Gastrocnemius medialis (tissue), 4 donors: ENCODE data around the gene TCFL5. TPM values are rescaled to one million over a fixed set of nuclear protein-coding genes. Genes with fewer than 3 reads are reported as not detected.

Experiments used
- ATAC-seq, 2 donors: fragments of 150-250 bp; one replicate each; pipeline ENCODE4 v1.9.1; 2016
- DNase-seq, 2 donors: peaks; one replicate each; pipeline ENCODE4 v3.0.0-alpha.2; 2019
- H3K27ac ChIP-seq, 4 donors: fragments of 200-600 bp; sonication (generic); 1 replicate in 1 of 4; 2 replicates in 3 of 4; pipeline ENCODE4 v1.5.1; 2016 to 2018; ENCODE audit warnings: mild to moderate bottlenecking in 2 of 4, moderate library complexity in 1 of 4
- H3K27me3 ChIP-seq, 3 donors: fragments of 200-600 bp; sonication (generic) in 2 of 3; 1 replicate in 1 of 3; 2 replicates in 2 of 3; pipeline versions ENCODE4 v1.5.1 to v1.6.0; 2016 to 2019; ENCODE audit warnings: mild to moderate bottlenecking in 1 of 3, moderate library complexity in 1 of 3
- H3K36me3 ChIP-seq, 2 donors: fragments of 200-600 bp; sonication (generic) in 1 of 2; one replicate each; pipeline ENCODE4 v1.5.1; 2017 to 2018
- H3K4me1 ChIP-seq, 2 donors: fragments of 200-600 bp; sonication (generic) in 1 of 2; one replicate each; pipeline ENCODE4 v1.5.1; 2016 to 2017; ENCODE audit warnings: mild to moderate bottlenecking in 2 of 2
- H3K4me3 ChIP-seq, 4 donors: fragments of 200-600 bp; sonication (generic) in 3 of 4; 1 replicate in 1 of 4; 2 replicates in 3 of 4; pipeline ENCODE4 v1.5.1; 2016 to 2019; ENCODE audit warnings: mild to moderate bottlenecking in 2 of 4
- H3K9me3 ChIP-seq, 3 donors: fragments of 200-600 bp; sonication (generic) in 2 of 3; 1 replicate in 1 of 3; 2 replicates in 2 of 3; pipeline ENCODE4 v1.5.1; 2016 to 2019
- CTCF ChIP-seq, 5 experiments: fragments of 450-650 bp in 3 of 5; fragments of 200-600 bp in 2 of 5; sonication (generic) in 2 of 5; IDR thresholded peaks in 4 of 5; conservative IDR thresholded peaks in 1 of 5; 1 replicate in 4 of 5; 2 replicates in 1 of 5; pipeline ENCODE4 v1.5.1; 2016 to 2019; ENCODE audit warnings: antibody characterized with exemption in 5 of 5, mild to moderate bottlenecking in 3 of 5, moderate library complexity in 3 of 5
- POLR2A ChIP-seq, 2 donors: fragments of 450-650 bp; IDR thresholded peaks; one replicate each; pipeline ENCODE4 v1.6.1; 2017; ENCODE audit warnings: antibody characterized with exemption in 2 of 2, mild to moderate bottlenecking in 2 of 2, moderate library complexity in 2 of 2
- in situ Hi-C, 4 donors: fragments of 200-750 bp; cut with MboI; loops; one replicate each; pipeline versions ENCODE4 v1.15.0 to v1.8.0; 2017; ENCODE audit warnings: low sequenced_read_pairs in 4 of 4
- intact Hi-C: fragments of 100-400 bp; cut with DNase I; formaldehyde crosslinking; loops from one replicate; pipeline ENCODE4 v1.15.1; 2023; ENCODE audit warnings: low total_unique reads
- total RNA-seq, 4 donors: library from RNA; depleted of rRNA; stranded (reverse); fragments of >200 nt; gene quantifications; one replicate each; pipeline versions ENCODE4 v1.1.0 to v1.2.3, GENCODE V29; 2016

The TCFL5 gene
- total RNA-seq: 1 to 10 TPM; 5.3 to 7.3 (median 6.3) TPM

- Histone ChIP-seq H3K27me3 (no peaks in the 10 kb centered on the region), H3K9me3 (no peaks in the 10 kb centered on the region), H3K4me1 (peaks cover 9% of the 10 kb centered on the region in 2 donors), H3K36me3 (peaks cover 0 to 6% of the 10 kb centered on the region in 2 donors), H3K4me3 (peak within 1 kb of the TSS; percentile 40 to 52 (median 46)), H3K27ac (peak within 1 kb of the TSS; percentile 25 to 65 (median 44))
- in situ Hi-C loops: no loop called here
- TF ChIP-seq CTCF (IDR thresholded peaks at IDR 0.05 in 4 of 5, conservative IDR thresholded peaks at IDR 0.05 in 1 of 5) (no peak), POLR2A (IDR thresholded peaks at IDR 0.05) (no peak)
- intact Hi-C loops: loop anchor here (5.0 kb wide), 1 partner anchor 355 kb away; the partner anchor contains the start of gene YTHDF1
- ATAC-seq (peak; percentile 89 to 90), DNase-seq (peak; percentile 82 to 84)
Observed at GRCh38 chr20:62861726-62862336, at the start of gene TCFL5. Gene TCFL5 (minus strand): TSS chr20:62861822. CDS start chr20:62861670, 152 bp downstream.

GRCh38 chr20:62910777-62911497 is 49.3 kb upstream of the TCFL5 start:
- in situ Hi-C loops: no loop called here

DNA sequence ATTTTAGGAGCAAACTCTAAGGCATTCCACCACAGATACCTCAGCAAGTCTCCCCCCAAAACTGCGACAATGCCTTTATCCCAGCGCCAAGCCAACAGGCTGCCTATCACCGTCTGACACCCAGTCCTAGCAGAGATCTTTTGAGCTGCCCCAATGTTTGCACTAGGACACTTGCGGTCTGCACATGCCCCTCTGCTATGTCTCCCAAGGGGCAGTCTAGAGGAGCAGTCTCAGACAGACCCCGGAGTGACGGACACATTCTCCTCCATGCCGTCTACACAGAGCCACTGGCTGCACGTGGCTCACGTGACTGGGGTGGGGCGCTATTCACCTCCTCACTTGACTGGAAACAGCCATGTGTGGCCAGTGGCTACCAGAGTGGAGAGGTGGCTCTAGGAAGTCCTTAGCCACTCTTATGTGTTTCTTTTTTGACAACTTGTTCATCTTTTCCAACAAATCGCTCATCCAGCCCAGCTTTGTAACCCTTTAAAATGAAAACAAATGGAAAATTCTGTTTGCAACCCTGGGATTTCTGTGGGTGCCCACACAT is 48.7 kb upstream of the TCFL5 start:
- Histone ChIP-seq H3K27me3 (no peaks in the 10 kb centered on the region), H3K27ac (no peak overlapping the region), H3K4me1 (peaks cover 22 to 30% of the 10 kb centered on the region in 2 donors), H3K9me3 (no peaks in the 10 kb centered on the region), H3K36me3 (peaks cover 5 to 66% of the 10 kb centered on the region in 2 donors), H3K4me3 (no peak overlapping the region)
- intact Hi-C loops: no loop called here
- DNase-seq: no peak
- no peak for TF ChIP-seq POLR2A (IDR thresholded peaks at IDR 0.05)
- TF ChIP-seq CTCF (IDR thresholded peaks at IDR 0.05 in 4 of 5, conservative IDR thresholded peaks at IDR 0.05 in 1 of 5): no peak
- ATAC-seq: no peak
- in situ Hi-C loops: no loop called here

More at GRCh38 chr20:62910777-62911497, 49.3 kb upstream of the TCFL5 start:
- ATAC-seq (no peak), DNase-seq (no peak)
- Histone ChIP-seq H3K36me3 (peaks cover 5 to 60% of the 10 kb centered on the region in 2 donors), H3K27me3 (no peaks in the 10 kb centered on the region), H3K27ac (no peak overlapping the region), H3K4me1 (peaks cover 28 to 36% of the 10 kb centered on the region in 2 donors), H3K4me3 (no peak overlapping the region), H3K9me3 (no peaks in the 10 kb centered on the region)
- TF ChIP-seq POLR2A (IDR thresholded peaks at IDR 0.05): no peak
- no peak for TF ChIP-seq CTCF (IDR thresholded peaks at IDR 0.05 in 4 of 5, conservative IDR thresholded peaks at IDR 0.05 in 1 of 5)
- intact Hi-C loops: no loop called here

DNA sequence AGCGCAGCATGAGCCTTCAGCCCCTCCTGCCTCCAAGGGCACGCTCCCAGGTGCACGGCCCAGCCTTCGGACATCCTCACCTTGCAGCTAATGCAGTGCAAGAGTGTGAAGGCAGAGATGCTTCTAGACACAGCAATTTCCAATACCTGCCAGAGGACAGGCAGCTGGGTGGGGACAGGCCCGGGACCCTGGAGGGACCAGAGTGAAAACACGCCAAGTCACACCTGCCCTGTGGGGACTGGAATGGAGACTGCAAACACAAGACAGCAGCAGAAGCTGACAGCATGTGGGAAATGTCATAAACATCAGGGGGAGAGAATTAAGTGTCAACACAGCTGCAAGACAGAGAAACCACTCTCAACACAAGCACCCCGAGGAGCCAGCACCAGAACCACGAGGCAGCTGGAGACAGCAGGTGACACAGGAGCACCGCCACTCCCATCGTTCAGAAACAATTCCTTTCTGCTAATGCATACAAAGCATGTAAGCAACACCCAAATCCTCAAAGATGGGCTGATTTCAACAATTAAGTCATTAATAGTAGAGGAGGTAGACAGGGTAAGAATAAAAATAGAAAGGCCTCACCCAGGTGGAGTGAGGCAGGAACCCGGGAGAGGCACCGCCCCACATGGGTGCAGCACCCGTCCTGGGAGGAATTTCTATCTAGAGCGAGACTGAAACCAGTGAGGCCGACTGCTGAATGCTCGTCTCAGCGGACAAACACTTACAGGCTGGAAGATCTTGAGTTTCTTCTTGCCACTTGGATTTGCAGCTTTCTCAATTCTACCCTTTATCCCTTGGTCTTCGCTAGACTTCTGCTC is 47.6 kb upstream of the TCFL5 start:
- peaks cover 5 to 78% of the 10 kb centered on the region in 2 donors for H3K36me3 ChIP-seq
- intact Hi-C loops (no loop called here), in situ Hi-C loops (no loop called here)
- ATAC-seq (no peak), DNase-seq (no peak)
- no peaks in the 10 kb centered on the region for H3K9me3 ChIP-seq
- H3K4me1 ChIP-seq: peaks cover 10 to 21% of the 10 kb centered on the region in 2 donors
- no peak overlapping the region for H3K4me3 ChIP-seq
- no peak for TF ChIP-seq CTCF (IDR thresholded peaks at IDR 0.05 in 4 of 5, conservative IDR thresholded peaks at IDR 0.05 in 1 of 5)
- TF ChIP-seq POLR2A (IDR thresholded peaks at IDR 0.05): no peak
- H3K27me3 ChIP-seq: no peaks in the 10 kb centered on the region
- H3K27ac ChIP-seq: no peak overlapping the region
